Gastroesophageal sphincter (tissue), 4 donors: Measurements from ENCODE around the gene ZFYVE16. TPM values are rescaled to one million over a fixed set of nuclear protein-coding genes. Genes with fewer than 3 reads are reported as not detected.

Experiments
- ATAC-seq: fragments of 150-250 bp; one replicate; pipeline ENCODE4 v1.9.1; 2016; ENCODE audit warnings: mild to moderate bottlenecking, moderate library complexity
- H3K27ac ChIP-seq, 4 donors: fragments of 200-600 bp; sonication (generic) in 3 of 4; 1 replicate in 3 of 4; 2 replicates in 1 of 4; pipeline ENCODE4 v1.5.1; 2016 to 2019
- H3K27me3 ChIP-seq: fragments of 200-600 bp; sonication (generic); one replicate; pipeline ENCODE4 v1.5.1; 2019
- H3K36me3 ChIP-seq, 2 donors: fragments of 200-600 bp; sonication (generic); one replicate each; pipeline ENCODE4 v1.5.1; 2019; ENCODE audit warnings: control low read depth in 1 of 2
- H3K4me1 ChIP-seq, 3 donors: fragments of 200-600 bp; sonication (generic); 1 replicate in 2 of 3; 2 replicates in 1 of 3; pipeline ENCODE4 v1.5.1; 2016 to 2019; ENCODE audit warnings: control low read depth in 2 of 3
- H3K4me3 ChIP-seq, 2 donors: fragments of 200-600 bp; sonication (generic); one replicate each; pipeline ENCODE4 v1.5.1; 2019; ENCODE audit warnings: mild to moderate bottlenecking in 1 of 2, moderate library complexity in 1 of 2
- H3K9me3 ChIP-seq, 3 donors: fragments of 200-600 bp; sonication (generic); one replicate each; pipeline ENCODE4 v1.5.1; 2017 to 2019; ENCODE audit warnings: control low read depth in 2 of 3
- EP300 ChIP-seq: sonication (generic); formaldehyde crosslinking; IDR thresholded peaks from one replicate; pipeline ENCODE4 v1.6.1; 2017; ENCODE audit warnings: antibody characterized with exemption, mild to moderate bottlenecking
- POLR2A ChIP-seq, 2 donors: fragments of 450-650 bp; IDR thresholded peaks; one replicate each; pipeline ENCODE4 v1.6.1; 2017; ENCODE audit warnings: antibody characterized with exemption in 2 of 2, mild to moderate bottlenecking in 2 of 2, moderate library complexity in 1 of 2
- POLR2AphosphoS5 ChIP-seq: sonication (generic); formaldehyde crosslinking; IDR thresholded peaks from one replicate; pipeline ENCODE4 v1.6.1; 2017; ENCODE audit warnings: antibody characterized with exemption
- WGBS, 2 donors: methylation state at CpG; one replicate each; pipeline ENCODE4 v1.1.5; 2018; ENCODE audit warnings: low coverage in 1 of 2; 5-methylcytosine and 5-hydroxymethylcytosine counted together
- total RNA-seq, 4 donors: library from RNA; depleted of rRNA; stranded (reverse); fragments of >200 nt; gene quantifications; one replicate each; pipeline ENCODE4 v1.1.0, GENCODE V29; 2016
- TF ChIP-seq, protein P1 (sequence below), 4 experiments: fragments of 200-600 bp in 2 of 4; fragments of 450-650 bp in 2 of 4; sonication (generic) in 1 of 4; IDR thresholded peaks; one replicate each; pipeline ENCODE4 v1.5.1; 2017 to 2019; ENCODE audit warnings: antibody characterized with exemption in 4 of 4, mild to moderate bottlenecking in 2 of 4, moderate library complexity in 2 of 4

The ZFYVE16 gene
- total RNA-seq, 4 donors from 2014 or later: 23.6 to 33.8 (median 26.9) TPM

DNA sequence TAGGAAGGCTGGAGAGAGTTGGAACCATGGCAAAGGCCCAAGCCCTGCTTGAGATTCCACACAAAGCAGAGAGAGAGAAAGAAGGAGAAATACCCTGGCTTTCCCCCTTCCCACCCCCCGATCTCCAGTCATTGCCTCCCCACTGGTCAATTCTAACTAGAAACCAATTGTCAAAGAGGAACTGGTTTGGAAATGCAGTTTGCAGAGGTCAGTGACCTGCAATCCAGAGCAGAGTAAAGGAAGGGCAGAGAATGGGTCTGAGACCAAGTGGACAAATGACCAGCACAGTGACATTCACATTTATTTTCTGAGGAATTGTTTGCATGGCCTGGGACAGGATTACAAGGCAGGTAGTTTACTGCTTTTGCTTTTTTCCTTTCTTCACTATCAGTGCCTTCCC, 37.5 kb upstream of the ZFYVE16 start:
- 56% methylated on average over 1 of the region's 1 CpG; no CpG with 5 or more reads in 1 of the 2 donors for WGBS, 2 donors
- H3K4me1 ChIP-seq: no peaks in the 10 kb centered on the region

DNA sequence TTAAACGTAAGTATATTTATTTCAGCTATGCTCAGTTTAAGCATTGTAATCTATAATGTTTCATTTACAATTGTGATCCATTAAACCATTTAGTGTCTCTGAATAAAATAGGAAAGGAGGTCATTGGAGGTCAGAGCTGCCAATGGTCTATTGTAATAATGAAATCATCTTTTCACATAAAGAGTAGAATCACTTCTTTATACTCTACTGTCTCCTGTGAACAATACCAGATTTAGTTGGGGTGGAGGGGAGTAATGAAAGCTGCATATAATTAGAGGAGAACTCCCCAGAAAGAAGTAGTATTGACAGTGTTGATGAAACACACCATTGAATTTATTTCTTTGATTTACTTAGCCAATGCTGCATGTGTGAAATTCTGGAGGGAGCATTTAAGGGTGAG, 35.1 kb upstream of the ZFYVE16 start:
- no peaks in the 10 kb centered on the region for H3K27me3 ChIP-seq
- no peaks in the 10 kb centered on the region for H3K4me1 ChIP-seq
- no peaks in the 10 kb centered on the region for H3K9me3 ChIP-seq
- H3K4me3 ChIP-seq: no peak overlapping the region
- H3K36me3 ChIP-seq: no peaks in the 10 kb centered on the region
- TF ChIP-seq POLR2A (IDR thresholded peaks at IDR 0.05) (no peak), EP300 (no peak), POLR2AphosphoS5 (no peak)
- TF ChIP-seq, protein P1, sequence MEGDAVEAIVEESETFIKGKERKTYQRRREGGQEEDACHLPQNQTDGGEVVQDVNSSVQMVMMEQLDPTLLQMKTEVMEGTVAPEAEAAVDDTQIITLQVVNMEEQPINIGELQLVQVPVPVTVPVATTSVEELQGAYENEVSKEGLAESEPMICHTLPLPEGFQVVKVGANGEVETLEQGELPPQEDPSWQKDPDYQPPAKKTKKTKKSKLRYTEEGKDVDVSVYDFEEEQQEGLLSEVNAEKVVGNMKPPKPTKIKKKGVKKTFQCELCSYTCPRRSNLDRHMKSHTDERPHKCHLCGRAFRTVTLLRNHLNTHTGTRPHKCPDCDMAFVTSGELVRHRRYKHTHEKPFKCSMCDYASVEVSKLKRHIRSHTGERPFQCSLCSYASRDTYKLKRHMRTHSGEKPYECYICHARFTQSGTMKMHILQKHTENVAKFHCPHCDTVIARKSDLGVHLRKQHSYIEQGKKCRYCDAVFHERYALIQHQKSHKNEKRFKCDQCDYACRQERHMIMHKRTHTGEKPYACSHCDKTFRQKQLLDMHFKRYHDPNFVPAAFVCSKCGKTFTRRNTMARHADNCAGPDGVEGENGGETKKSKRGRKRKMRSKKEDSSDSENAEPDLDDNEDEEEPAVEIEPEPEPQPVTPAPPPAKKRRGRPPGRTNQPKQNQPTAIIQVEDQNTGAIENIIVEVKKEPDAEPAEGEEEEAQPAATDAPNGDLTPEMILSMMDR (IDR thresholded peaks at IDR 0.05): no peak
- WGBS, 2 donors: 77 to 88% methylated on average over 1 of the region's 1 CpG
- ATAC-seq: no peak
- H3K27ac ChIP-seq: no peak overlapping the region

More for the DNA sequence above, 37.5 kb upstream of the ZFYVE16 start:
- Histone ChIP-seq H3K27me3 (no peaks in the 10 kb centered on the region), H3K9me3 (no peaks in the 10 kb centered on the region), H3K4me3 (no peak overlapping the region), H3K27ac (no peak overlapping the region), H3K36me3 (no peaks in the 10 kb centered on the region)
- TF ChIP-seq POLR2AphosphoS5 (no peak), POLR2A (IDR thresholded peaks at IDR 0.05) (no peak), EP300 (no peak)
- TF ChIP-seq, protein P1 (IDR thresholded peaks at IDR 0.05): no peak
- no peak for ATAC-seq

DNA sequence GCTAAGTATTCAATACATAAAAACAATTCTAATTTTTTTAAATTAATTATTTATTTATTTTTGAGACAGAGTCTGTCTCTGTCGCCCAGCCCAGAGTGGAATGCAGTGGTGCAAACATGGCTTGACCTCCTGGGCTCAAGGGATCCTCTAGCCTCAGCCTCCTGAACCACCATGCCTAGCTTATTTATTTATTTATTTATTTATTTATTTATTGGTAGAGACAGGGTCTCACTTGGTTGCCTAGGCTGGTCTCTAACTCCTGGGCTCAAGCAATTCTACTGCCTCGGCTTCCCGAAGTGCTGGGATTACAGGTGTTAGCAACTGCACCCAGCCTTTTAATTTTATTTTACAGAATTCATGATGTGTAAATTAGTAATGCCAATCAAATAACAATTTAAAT, 33.7 kb upstream of the ZFYVE16 start:
- H3K9me3 ChIP-seq: no peaks in the 10 kb centered on the region
- H3K27ac ChIP-seq: no peak overlapping the region
- no peak for ATAC-seq
- H3K4me3 ChIP-seq: no peak overlapping the region
- no peaks in the 10 kb centered on the region for H3K27me3 ChIP-seq
- WGBS, 2 donors: 78 to 100% methylated on average over 1 to 3 of the region's 3 CpGs
- no peaks in the 10 kb centered on the region for H3K4me1 ChIP-seq
- no peaks in the 10 kb centered on the region for H3K36me3 ChIP-seq
- no peak for TF ChIP-seq POLR2A (IDR thresholded peaks at IDR 0.05)
- no peak for TF ChIP-seq EP300
- TF ChIP-seq POLR2AphosphoS5: no peak
- TF ChIP-seq, protein P1 (IDR thresholded peaks at IDR 0.05): no peak

DNA sequence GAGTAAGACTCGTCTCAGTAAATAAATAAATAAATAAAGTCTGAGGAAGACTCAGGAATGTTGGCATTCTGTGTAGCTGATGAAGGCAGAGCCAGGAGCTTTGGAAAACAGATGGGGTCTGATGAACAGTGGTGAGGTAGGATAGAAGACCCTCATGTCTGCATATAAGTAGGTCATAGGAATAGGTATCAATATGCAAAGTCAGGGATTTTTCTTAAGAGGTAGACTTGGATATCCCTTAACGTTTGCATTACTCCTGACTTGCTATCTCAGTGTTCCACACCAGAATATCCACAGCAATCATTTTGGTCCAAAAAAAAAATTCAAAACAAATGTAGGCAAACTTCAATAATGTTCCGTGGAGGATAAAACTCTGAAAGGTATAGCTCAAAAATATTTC, 31.3 kb upstream of the ZFYVE16 start:
- H3K4me3 ChIP-seq: no peak overlapping the region
- H3K27ac ChIP-seq: no peak overlapping the region
- no peaks in the 10 kb centered on the region for H3K36me3 ChIP-seq
- TF ChIP-seq EP300 (no peak), POLR2AphosphoS5 (no peak), POLR2A (IDR thresholded peaks at IDR 0.05) (no peak)
- TF ChIP-seq, protein P1 (IDR thresholded peaks at IDR 0.05): no peak
- WGBS, 2 donors: 83 to 85% methylated on average over 2 to 3 of the region's 3 CpGs
- H3K4me1 ChIP-seq: no peaks in the 10 kb centered on the region
- ATAC-seq: no peak
- no peaks in the 10 kb centered on the region for H3K9me3 ChIP-seq
- no peaks in the 10 kb centered on the region for H3K27me3 ChIP-seq

DNA sequence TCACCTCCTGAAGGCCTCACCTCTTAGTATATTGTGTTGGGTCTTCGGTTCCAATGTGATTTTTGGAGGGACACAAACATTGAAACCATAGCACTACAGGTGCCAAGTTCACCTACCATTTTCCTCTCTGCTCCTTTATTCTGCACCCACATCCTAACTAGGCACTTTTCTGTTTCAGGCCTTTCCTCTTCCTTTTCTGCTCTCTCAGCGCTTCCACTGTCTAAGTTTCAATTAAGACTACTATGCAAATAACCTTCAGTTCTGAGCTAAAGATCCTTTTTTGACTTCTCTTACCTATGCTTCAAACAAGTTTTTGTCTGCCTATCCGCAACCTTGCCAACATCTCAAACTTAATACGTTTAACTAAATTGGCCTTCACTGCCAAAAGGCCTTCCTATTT, 25.4 kb upstream of the ZFYVE16 start:
- H3K9me3 ChIP-seq: no peaks in the 10 kb centered on the region
- no peaks in the 10 kb centered on the region for H3K4me1 ChIP-seq
- no peaks in the 10 kb centered on the region for H3K36me3 ChIP-seq
- WGBS, 2 donors: 89 to 96% methylated on average over 4 of the region's 4 CpGs
- H3K27ac ChIP-seq: no peak overlapping the region
- H3K4me3 ChIP-seq: no peak overlapping the region
- H3K27me3 ChIP-seq: no peaks in the 10 kb centered on the region
- TF ChIP-seq POLR2A (IDR thresholded peaks at IDR 0.05): no peak
- no peak for TF ChIP-seq EP300
- TF ChIP-seq, protein P1 (IDR thresholded peaks at IDR 0.05): no peak
- no peak for TF ChIP-seq POLR2AphosphoS5
- no peak for ATAC-seq
